ENCODE measurements around the gene PTPN6.

Gene PTPN6

DNA sequence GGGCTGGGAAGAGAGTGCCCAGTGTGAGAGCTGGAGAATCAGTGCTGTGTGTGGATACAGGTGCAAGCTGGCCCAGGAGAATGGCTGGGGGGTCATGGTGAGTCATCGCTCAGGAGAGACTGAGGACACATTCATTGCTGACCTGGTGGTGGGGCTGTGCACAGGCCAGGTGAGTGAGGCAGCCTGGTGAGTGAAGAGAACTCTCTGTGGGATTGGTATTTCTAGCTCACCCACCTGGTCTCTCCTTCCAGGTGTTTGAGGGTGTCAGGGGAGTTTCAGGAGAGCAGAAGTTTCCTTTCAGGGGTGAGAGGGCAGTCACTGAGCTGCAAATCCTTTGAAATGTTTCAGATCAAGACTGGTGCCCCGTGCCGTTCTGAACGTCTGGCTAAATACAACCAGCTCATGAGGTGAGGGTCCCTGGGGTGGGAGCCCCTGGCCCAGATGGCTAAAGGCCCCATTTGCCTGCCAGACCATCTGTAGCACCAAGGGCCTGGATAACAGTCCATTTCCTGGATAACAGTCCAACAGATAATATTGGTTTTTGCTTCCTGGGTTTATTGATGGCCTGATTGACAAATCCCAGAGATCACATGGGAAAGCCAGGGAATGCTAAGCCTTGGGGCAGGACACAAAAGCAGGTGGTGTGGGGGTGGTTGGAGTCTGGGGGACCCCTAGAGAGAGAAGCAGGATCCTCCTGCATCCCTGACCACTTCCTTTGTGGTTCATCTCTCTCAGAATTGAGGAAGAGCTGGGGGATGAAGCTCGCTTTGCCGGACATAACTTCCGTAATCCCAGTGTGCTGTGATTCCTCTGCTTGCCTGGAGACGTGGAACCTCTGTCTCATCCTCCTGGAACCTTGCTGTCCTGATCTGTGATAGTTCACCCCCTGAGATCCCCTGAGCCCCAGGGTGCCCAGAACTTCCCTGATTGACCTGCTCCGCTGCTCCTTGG is 28.9 kb upstream of the PTPN6 start:
- no peaks in the 10 kb centered on the region for H3K36me3 ChIP-seq (ENCODE audit: control insufficient read depth, low read length)
- no peaks in the 10 kb centered on the region; the same call in 1 of the 2 replicates for H3F3A ChIP-seq (ENCODE audit: control insufficient read depth, insufficient read depth)
- H3K4me1 ChIP-seq (ENCODE audit: control insufficient read depth, low read length) = peaks cover 41% of the 10 kb centered on the region

DNA sequence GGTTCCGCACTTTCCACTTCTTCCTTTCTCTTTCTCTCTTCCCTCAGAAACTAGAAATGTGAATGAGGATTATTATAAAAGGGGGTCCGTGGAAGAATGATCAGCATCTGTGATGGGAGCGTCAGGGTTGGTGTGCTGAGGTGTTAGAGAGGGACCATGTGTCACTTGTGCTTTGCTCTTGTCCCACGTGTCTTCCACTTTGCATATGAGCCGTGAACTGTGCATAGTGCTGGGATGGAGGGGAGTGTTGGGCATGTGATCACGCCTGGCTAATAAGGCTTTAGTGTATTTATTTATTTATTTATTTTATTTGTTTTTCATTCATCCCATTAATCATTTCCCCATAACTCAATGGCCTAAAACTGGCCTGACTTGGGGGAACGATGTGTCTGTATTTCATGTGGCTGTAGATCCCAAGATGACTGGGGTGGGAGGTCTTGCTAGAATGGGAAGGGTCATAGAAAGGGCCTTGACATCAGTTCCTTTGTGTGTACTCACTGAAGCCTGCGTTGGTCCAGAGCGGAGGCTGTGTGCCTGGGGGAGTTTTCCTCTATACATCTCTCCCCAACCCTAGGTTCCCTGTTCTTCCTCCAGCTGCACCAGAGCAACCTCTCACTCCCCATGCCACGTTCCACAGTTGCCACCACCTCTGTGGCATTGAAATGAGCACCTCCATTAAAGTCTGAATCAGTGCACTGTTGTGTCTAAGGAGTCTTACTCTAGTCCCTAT is 28.0 kb upstream of the PTPN6 start:
- Histone ChIP-seq H3K9me2 (replicated peaks; ENCODE audit: control insufficient read depth, low read length) (no peaks in the 10 kb centered on the region), H3K79me2 (ENCODE audit: control insufficient read depth, low read length) (no peaks in the 10 kb centered on the region), H3K4me1 (ENCODE audit: control insufficient read depth, low read length) (peaks cover 44% of the 10 kb centered on the region), H3K27ac (ENCODE audit: low read depth, low read length) (no peak overlapping the region), H3K4me3 (ENCODE audit: low read length) (peak overlapping the region; percentile 52), H3F3A (ENCODE audit: control insufficient read depth, insufficient read depth) (no peaks in the 10 kb centered on the region; the same call in 1 of the 2 replicates), H3K4me2 (ENCODE audit: low read length) (peak overlapping the region; percentile 65), H3K27me3 (ENCODE audit: control insufficient read depth, low read length) (peaks cover 47% of the 10 kb centered on the region), H3K36me3 (ENCODE audit: control insufficient read depth, low read length) (no peaks in the 10 kb centered on the region), H3K9me3 (ENCODE audit: control insufficient read depth, insufficient read depth, low read length) (no peaks in the 10 kb centered on the region), H4K20me1 (ENCODE audit: control insufficient read depth, insufficient read depth, low read depth, low read length) (no peaks in the 10 kb centered on the region)
- no peak for TF ChIP-seq EZH2phosphoT487 (IDR thresholded peaks at IDR 0.05; ENCODE audit: borderline replicate concordance, low read length)
- TF ChIP-seq, protein P1, sequence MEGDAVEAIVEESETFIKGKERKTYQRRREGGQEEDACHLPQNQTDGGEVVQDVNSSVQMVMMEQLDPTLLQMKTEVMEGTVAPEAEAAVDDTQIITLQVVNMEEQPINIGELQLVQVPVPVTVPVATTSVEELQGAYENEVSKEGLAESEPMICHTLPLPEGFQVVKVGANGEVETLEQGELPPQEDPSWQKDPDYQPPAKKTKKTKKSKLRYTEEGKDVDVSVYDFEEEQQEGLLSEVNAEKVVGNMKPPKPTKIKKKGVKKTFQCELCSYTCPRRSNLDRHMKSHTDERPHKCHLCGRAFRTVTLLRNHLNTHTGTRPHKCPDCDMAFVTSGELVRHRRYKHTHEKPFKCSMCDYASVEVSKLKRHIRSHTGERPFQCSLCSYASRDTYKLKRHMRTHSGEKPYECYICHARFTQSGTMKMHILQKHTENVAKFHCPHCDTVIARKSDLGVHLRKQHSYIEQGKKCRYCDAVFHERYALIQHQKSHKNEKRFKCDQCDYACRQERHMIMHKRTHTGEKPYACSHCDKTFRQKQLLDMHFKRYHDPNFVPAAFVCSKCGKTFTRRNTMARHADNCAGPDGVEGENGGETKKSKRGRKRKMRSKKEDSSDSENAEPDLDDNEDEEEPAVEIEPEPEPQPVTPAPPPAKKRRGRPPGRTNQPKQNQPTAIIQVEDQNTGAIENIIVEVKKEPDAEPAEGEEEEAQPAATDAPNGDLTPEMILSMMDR (IDR thresholded peaks at IDR 0.05; ENCODE audit: low read depth, low read length, poor library complexity, severe bottlenecking) = no peak

More for the DNA sequence above, 28.9 kb upstream of the PTPN6 start:
- Histone ChIP-seq H3K27me3 (ENCODE audit: control insufficient read depth, low read length) (peaks cover 44% of the 10 kb centered on the region), H3K9me2 (replicated peaks; ENCODE audit: control insufficient read depth, low read length) (no peaks in the 10 kb centered on the region), H3K4me3 (ENCODE audit: low read length) (peak overlapping the region; percentile 52), H3K4me2 (ENCODE audit: low read length) (peak overlapping the region; percentile 65), H4K20me1 (ENCODE audit: control insufficient read depth, insufficient read depth, low read depth, low read length) (no peaks in the 10 kb centered on the region), H3K9me3 (ENCODE audit: control insufficient read depth, insufficient read depth, low read length) (no peaks in the 10 kb centered on the region), H3K27ac (ENCODE audit: low read depth, low read length) (peak overlapping the region; percentile 22; the same call in 1 of the 2 replicates), H3K79me2 (ENCODE audit: control insufficient read depth, low read length) (no peaks in the 10 kb centered on the region)
- TF ChIP-seq EZH2phosphoT487 (IDR thresholded peaks at IDR 0.05; ENCODE audit: borderline replicate concordance, low read length) = no peak
- TF ChIP-seq, protein P1 (IDR thresholded peaks at IDR 0.05; ENCODE audit: low read depth, low read length, poor library complexity, severe bottlenecking) = peak; percentile 11

DNA sequence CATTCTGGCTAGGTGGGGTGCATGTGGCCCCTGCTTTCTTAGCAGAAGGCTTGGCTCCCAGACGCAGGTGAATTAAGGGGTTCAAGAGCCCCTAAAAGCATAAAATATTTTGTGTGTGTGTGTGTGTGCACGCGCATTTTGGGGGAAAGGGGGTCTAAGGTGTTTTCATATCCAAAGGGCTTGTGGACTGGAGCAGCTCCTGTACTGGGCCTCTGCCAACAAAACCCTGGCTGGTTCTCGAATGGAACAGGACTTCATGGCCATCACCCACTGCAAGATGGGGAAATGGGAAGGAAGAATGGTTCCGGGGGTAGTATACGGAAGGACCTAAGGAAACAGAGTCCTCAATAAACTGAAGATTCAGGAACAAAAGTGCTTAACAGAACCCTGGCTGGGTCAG is 27.3 kb upstream of the PTPN6 start:
- TF ChIP-seq, protein P1 (IDR thresholded peaks at IDR 0.05; ENCODE audit: low read depth, low read length, poor library complexity, severe bottlenecking) = no peak
- TF ChIP-seq EZH2phosphoT487 (IDR thresholded peaks at IDR 0.05; ENCODE audit: borderline replicate concordance, low read length) = no peak
- Histone ChIP-seq H3K4me3 (ENCODE audit: low read length) (no peak overlapping the region), H3K79me2 (ENCODE audit: control insufficient read depth, low read length) (no peaks in the 10 kb centered on the region), H4K20me1 (ENCODE audit: control insufficient read depth, insufficient read depth, low read depth, low read length) (no peaks in the 10 kb centered on the region), H3K9me2 (replicated peaks; ENCODE audit: control insufficient read depth, low read length) (no peaks in the 10 kb centered on the region), H3K27ac (ENCODE audit: low read depth, low read length) (no peak overlapping the region), H3K9me3 (ENCODE audit: control insufficient read depth, insufficient read depth, low read length) (no peaks in the 10 kb centered on the region), H3K36me3 (ENCODE audit: control insufficient read depth, low read length) (no peaks in the 10 kb centered on the region), H3F3A (ENCODE audit: control insufficient read depth, insufficient read depth) (no peaks in the 10 kb centered on the region; the same call in 1 of the 2 replicates), H3K4me1 (ENCODE audit: control insufficient read depth, low read length) (peaks cover 44% of the 10 kb centered on the region), H3K27me3 (ENCODE audit: control insufficient read depth, low read length) (peaks cover 53% of the 10 kb centered on the region), H3K4me2 (ENCODE audit: low read length) (peak overlapping the region; percentile 41; the same call in 1 of the 2 replicates)

Data from DOHH2 (cell line).